Right lobe of liver (tissue), 6 donors: Measurements from ENCODE around the gene DES. TPM values are rescaled to one million over a fixed set of nuclear protein-coding genes. Genes with fewer than 3 reads are reported as not detected.

ENCODE experiments used
- ATAC-seq, 4 donors: fragments of 200-7000 bp; cut with Tn5 transposase; one replicate each; pipeline ENCODE4 v1.9.1; 2020; ENCODE audit warnings: mild to moderate bottlenecking in 4 of 4, moderate library complexity in 4 of 4
- DNase-seq, 3 donors: peaks; one replicate each; pipeline ENCODE4 v3.0.0-alpha.2; 2020
- H3K27ac ChIP-seq, 3 donors: fragments of 200-600 bp; one replicate each; pipeline ENCODE4 v1.8.0; 2022
- H3K27me3 ChIP-seq, 2 donors: fragments of 200-600 bp; one replicate each; pipeline ENCODE4 v1.8.0; 2022
- H3K36me3 ChIP-seq, 4 donors: fragments of 200-600 bp; sonication (generic) in 1 of 4; one replicate each; pipeline versions ENCODE4 v1.5.1 to v1.8.0; 2017 to 2022; ENCODE audit warnings: control low read depth in 1 of 4
- H3K4me1 ChIP-seq, 4 donors: fragments of 200-600 bp; sonication (generic) in 1 of 4; one replicate each; pipeline versions ENCODE4 v1.5.1 to v1.8.0; 2017 to 2022; ENCODE audit warnings: control low read depth in 1 of 4
- H3K4me3 ChIP-seq, 3 donors: fragments of 200-600 bp; one replicate each; pipeline ENCODE4 v1.8.0; 2022
- H3K9me3 ChIP-seq, 4 donors: fragments of 200-600 bp; sonication (generic) in 1 of 4; one replicate each; pipeline versions ENCODE4 v1.5.1 to v1.8.0; 2017 to 2022; ENCODE audit warnings: control low read depth in 1 of 4
- CTCF ChIP-seq, 4 donors: fragments of 200-600 bp in 3 of 4; fragments of 450-650 bp in 1 of 4; IDR thresholded peaks; one replicate each; pipeline versions ENCODE4 v1.5.1 to v1.8.0; 2016 to 2022; ENCODE audit warnings: antibody characterized with exemption in 4 of 4, mild to moderate bottlenecking in 2 of 4
- POLR2A ChIP-seq: fragments of 450-650 bp; IDR thresholded peaks from one replicate; pipeline ENCODE4 v1.6.1; 2017; ENCODE audit warnings: antibody characterized with exemption, mild to moderate bottlenecking
- WGBS: methylation state at CpG from one replicate; pipeline ENCODE4 v1.1.6; 2018; ENCODE audit warnings: low coverage, low lambda C conversion rate; ENCODE audit not compliant: insufficient coverage; ENCODE audit errors: missing lambda C conversion rate; 5-methylcytosine and 5-hydroxymethylcytosine counted together
- intact Hi-C, 2 donors: fragments of 100-400 bp; cut with DNase I; formaldehyde crosslinking; loops; one replicate each; pipeline versions ENCODE4 v1.11.2 to v1.14.1; 2022
- total RNA-seq, 6 experiments: library from RNA; depleted of rRNA in 2 of 6; stranded (reverse); fragments of >200 nt in 2 of 6; fragmentation: NEBNext Ultra II Directional in 3 of 6; extraction: Animal tissue kit (Norgen Biotek cat#: 25700) in 3 of 6; gene quantifications; one replicate each; pipeline versions ENCODE4 v1.1.0 to v1.2.4, GENCODE V29; 2016 to 2023
- donor health status: DM: no; HTN: yes; CAD: no.
- donor health status: DM: no; HTN: no; CAD: no.
- donor health status: DM: no; HTN: no; CAD: no.
- donor health status: DM: no; HTN: yes; CAD: no.
- donor health status: DM: no; HTN: yes; CAD: no.

DES gene
- total RNA-seq, 6 experiments from 2014 or later: 1.2 to 25.6 (median 2.5) TPM

- Histone ChIP-seq H3K4me1 (no peaks in the 10 kb centered on the region), H3K27me3 (no peaks in the 10 kb centered on the region), H3K9me3 (no peaks in the 10 kb centered on the region), H3K27ac (no peak overlapping the region), H3K4me3 (no peak overlapping the region), H3K36me3 (no peaks in the 10 kb centered on the region)
- WGBS: no CpG with 5 or more reads among the region's 18 CpGs
- ATAC-seq (no peak), DNase-seq (no peak)
- TF ChIP-seq POLR2A: no peak
- TF ChIP-seq CTCF (IDR thresholded peaks at IDR 0.05): no peak
- intact Hi-C loops: loop anchor here in 1 of 2 donors (10.0 kb wide), 1 partner anchor 61 kb away; no protein-coding TSS in a partner anchor
Observed at GRCh38 chr2:219473511-219473910, 55.3 kb downstream of the DES start.

GRCh38 chr2:219474285-219475060 lies 56.3 kb downstream of the DES start:
- intact Hi-C loops: loop anchor here (5.0 to 10.0 kb wide), 2 partner anchors 58 to 60 kb away; no protein-coding TSS in a partner anchor
- H3K27me3 ChIP-seq: no peaks in the 10 kb centered on the region
- 61% methylated on average over 11 of the region's 11 CpGs for WGBS

GRCh38 chr2:219475278-219475677 lies 57.1 kb downstream of the DES start:
- Histone ChIP-seq H3K27me3 (no peaks in the 10 kb centered on the region), H3K4me3 (no peak overlapping the region), H3K4me1 (no peaks in the 10 kb centered on the region), H3K36me3 (no peaks in the 10 kb centered on the region), H3K27ac (no peak overlapping the region), H3K9me3 (no peaks in the 10 kb centered on the region)
- intact Hi-C loops: loop anchor here (5.0 to 10.0 kb wide), 2 partner anchors 57 to 60 kb away; no protein-coding TSS in a partner anchor
- DNase-seq: no peak
- no peak for ATAC-seq
- 54% methylated on average over 6 of the region's 6 CpGs for WGBS
- TF ChIP-seq POLR2A: no peak
- TF ChIP-seq CTCF (IDR thresholded peaks at IDR 0.05): no peak

More at GRCh38 chr2:219474285-219475060, 56.3 kb downstream of the DES start:
- Histone ChIP-seq H3K4me1 (no peaks in the 10 kb centered on the region), H3K9me3 (no peaks in the 10 kb centered on the region), H3K36me3 (no peaks in the 10 kb centered on the region), H3K4me3 (no peak overlapping the region), H3K27ac (no peak overlapping the region)
- no peak for ATAC-seq
- DNase-seq: no peak
- TF ChIP-seq CTCF (IDR thresholded peaks at IDR 0.05): no peak
- no peak for TF ChIP-seq POLR2A

GRCh38 chr2:219475697-219476651 lies 57.8 kb downstream of the DES start:
- Histone ChIP-seq H3K27me3 (no peaks in the 10 kb centered on the region), H3K27ac (no peak overlapping the region), H3K9me3 (no peaks in the 10 kb centered on the region), H3K4me3 (no peak overlapping the region), H3K36me3 (no peaks in the 10 kb centered on the region), H3K4me1 (no peaks in the 10 kb centered on the region)
- intact Hi-C loops: loop anchor here (5.0 to 10.0 kb wide), 2 partner anchors 56 to 59 kb away; no protein-coding TSS in a partner anchor
- peak; percentile 71 to 76 (median 74) for DNase-seq
- peak; percentile 84 to 96 (median 93) for ATAC-seq
- peak; percentile 81 to 86 (median 84) for TF ChIP-seq CTCF (IDR thresholded peaks at IDR 0.05)
- no peak for TF ChIP-seq POLR2A
- WGBS: 22% methylated on average over 10 of the region's 14 CpGs

Other genes starting within 250 kb of the DES start
- gene SLC23A3, start 248.3 kb upstream of the DES start, total RNA-seq: 1 to 10 TPM in 5 of 6 experiments, under 1 TPM in 1; 0.62 to 4.9 (median 2.1) TPM
- gene CNPPD1, start 241.5 kb upstream of the DES start, total RNA-seq: 10 to 100 TPM; 22.3 to 37.1 (median 30.2) TPM
- gene RETREG2, start 240.1 kb upstream of the DES start, total RNA-seq: 10 to 100 TPM; 33.6 to 77.9 (median 51.0) TPM
- 10 to 100 TPM; 20.7 to 32.3 (median 28.8) TPM for gene ZFAND2B, start 211.6 kb upstream of the DES start, total RNA-seq
- gene ABCB6, start 199.4 kb upstream of the DES start, total RNA-seq: 10 to 100 TPM; 20.3 to 72.5 (median 37.3) TPM
- gene ATG9A, start 188.7 kb upstream of the DES start, total RNA-seq: 10 to 100 TPM; 28.3 to 39.6 (median 33.2) TPM
- 10 to 100 TPM; 19.3 to 27.8 (median 24.5) TPM for gene ANKZF1, start 188.6 kb upstream of the DES start, total RNA-seq
- 1 to 10 TPM; 2.1 to 4.2 (median 2.8) TPM for gene GLB1L, start 172.9 kb upstream of the DES start, total RNA-seq
- gene STK16, start 172.9 kb upstream of the DES start, total RNA-seq: 10 to 100 TPM; 17.7 to 28.1 (median 21.9) TPM
- 1 to 10 TPM in 1 of 6 experiments, under 1 TPM in 3, not detected in 2; 0.27 to 2.0 (median 0.57) TPM for gene TUBA4B, start 165.1 kb upstream of the DES start, total RNA-seq
- gene TUBA4A, start 164.5 kb upstream of the DES start, total RNA-seq: 100 to 1,000 TPM in 1 of 6 experiments, 10 to 100 TPM in 5; 14.9 to 114 (median 35.6) TPM
- gene DNAJB2, start 139.0 kb upstream of the DES start, total RNA-seq: 10 to 100 TPM; 32.6 to 52.1 (median 39.9) TPM
- under 1 TPM in 1 of 6 experiments, not detected in 5; 0.31 TPM for gene PTPRN, start 109.0 kb upstream of the DES start, total RNA-seq
- gene RESP18, start 85.6 kb upstream of the DES start, total RNA-seq: not detected
- gene DNPEP, start 30.5 kb upstream of the DES start, total RNA-seq: 10 to 100 TPM; 37.1 to 60.2 (median 47.0) TPM
- 1 to 10 TPM in 1 of 6 experiments, under 1 TPM in 5; 0.24 to 1.5 (median 0.48) TPM for gene SPEG, start 16.5 kb downstream of the DES start, total RNA-seq
- 10 to 100 TPM; 21.7 to 54.1 (median 40.2) TPM for gene GMPPA, start 80.5 kb downstream of the DES start, total RNA-seq
- gene ASIC4, start 96.1 kb downstream of the DES start, total RNA-seq: not detected
- gene CHPF, start 125.4 kb downstream of the DES start, total RNA-seq: 100 to 1,000 TPM in 2 of 6 experiments, 10 to 100 TPM in 4; 33.2 to 183 (median 39.6) TPM
- 1 to 10 TPM in 5 of 6 experiments, under 1 TPM in 1; 0.68 to 3.2 (median 1.2) TPM for gene TMEM198, start 125.7 kb downstream of the DES start, total RNA-seq
- gene OBSL1, start 153.2 kb downstream of the DES start, total RNA-seq: 10 to 100 TPM; 27.0 to 42.5 (median 39.4) TPM
- gene INHA, start 153.9 kb downstream of the DES start, total RNA-seq: not detected
- gene STK11IP, start 179.5 kb downstream of the DES start, total RNA-seq: 10 to 100 TPM in 1 of 6 experiments, 1 to 10 TPM in 5; 3.6 to 10.8 (median 6.6) TPM
- gene SLC4A3, start 209.3 kb downstream of the DES start, total RNA-seq: under 1 TPM in 5 of 6 experiments, not detected in 1; 0.14 to 0.42 (median 0.27) TPM